SK-N-SH (cell line): ENCODE results near the gene TNNC1. TPM values are rescaled to one million over a fixed set of nuclear protein-coding genes. Genes with fewer than 3 reads are reported as not detected.
A peak's percentile ranks its signal among the peaks of the same experiment; 100 is the strongest.

Source experiments
- CTCF ChIA-PET: fragments of 300-600, 350-600 bp; formaldehyde crosslinking; extraction: SDS; loops from one replicate; lab custom pipeline; 2021; lab: Yijun Ruan, JAX
- POLR2A ChIA-PET: fragments of 350-600 bp; sonication (Branson Sonifier 250); formaldehyde crosslinking; extraction: SDS; loops from one replicate; lab custom pipeline; 2020; ENCODE audit warnings: antibody characterized with exemption, inconsistent platforms; lab: Yijun Ruan, JAX
- DNase-seq: peaks from one replicate; pipeline ENCODE4 v3.0.0; 2012
- H2AFZ ChIP-seq: fragments of 200-600 bp; sonication (generic); 2 replicates; pipeline ENCODE4 v1.8.1; 2016; ENCODE audit warnings: antibody characterized with exemption, mild to moderate bottlenecking, low read depth
- H3F3A ChIP-seq: fragments of 200-600 bp; sonication (generic); replicated peaks from 2 replicates; pipeline ENCODE3; 2016; ENCODE audit warnings: antibody characterized with exemption, mild to moderate bottlenecking; ENCODE audit not compliant: insufficient read depth
- H3K27ac ChIP-seq, 2 experiments: fragments of 200-500 bp in 1 of 2; fragments of 200-600 bp in 1 of 2; sonication (Bioruptor generic) in 1 of 2; sonication (generic), shearing (Covaris generic) in 1 of 2; 2 replicates each; pipeline versions ENCODE4 v1.5.1 to v1.6.1; 2014 to 2016; ENCODE audit warnings: low read depth in 2 of 2, inconsistent platforms in 1 of 2, low read length in 1 of 2, mild to moderate bottlenecking in 1 of 2, mixed read lengths in 1 of 2
- H3K27me3 ChIP-seq: fragments of 200-600 bp; sonication (generic), shearing (Covaris generic); 2 replicates; pipeline ENCODE4 v1.6.1; 2016; ENCODE audit warnings: mixed run types; ENCODE audit not compliant: insufficient read depth
- H3K36me3 ChIP-seq, 2 experiments: fragments of 200-500 bp in 1 of 2; fragments of 200-600 bp in 1 of 2; sonication (Bioruptor generic) in 1 of 2; sonication (generic) in 1 of 2; replicated peaks in 1 of 2; 2 replicates each; pipeline versions ENCODE3 to v1.5.1; 2014 to 2016; ENCODE audit warnings: low read length in 1 of 2, mild to moderate bottlenecking in 1 of 2; ENCODE audit not compliant: insufficient read depth in 2 of 2, control insufficient read depth in 1 of 2
- H3K4me1 ChIP-seq, 2 experiments: fragments of 200-500 bp in 1 of 2; fragments of 200-600 bp in 1 of 2; sonication (Bioruptor generic) in 1 of 2; sonication (generic), shearing (Covaris generic) in 1 of 2; 2 replicates each; pipeline versions ENCODE4 v1.5.1 to v1.6.1; 2014 to 2016; ENCODE audit warnings: low read depth in 1 of 2, low read length in 1 of 2, mixed run types in 1 of 2; ENCODE audit not compliant: insufficient read depth in 2 of 2, control insufficient read depth in 1 of 2
- H3K4me2 ChIP-seq: fragments of 200-600 bp; sonication (generic), shearing (Covaris generic); 2 replicates; pipeline ENCODE4 v1.6.1; 2017; ENCODE audit warnings: mixed run types
- H3K4me3 ChIP-seq, 2 experiments: fragments of 200-500 bp in 1 of 2; fragments of 200-600 bp in 1 of 2; sonication (Bioruptor generic) in 1 of 2; sonication (generic), shearing (Covaris generic) in 1 of 2; 2 replicates each; pipeline versions ENCODE4 v1.5.1 to v1.8.1; 2014 to 2016; ENCODE audit warnings: low read depth in 2 of 2, inconsistent platforms in 1 of 2, low read length in 1 of 2, mild to moderate bottlenecking in 1 of 2, mixed read lengths in 1 of 2, moderate library complexity in 1 of 2
- H3K79me2 ChIP-seq: fragments of 200-600 bp; sonication (generic); 2 replicates; pipeline ENCODE4 v1.8.1; 2017; ENCODE audit warnings: mild to moderate bottlenecking; ENCODE audit not compliant: insufficient read depth
- H3K9ac ChIP-seq: fragments of 200-600 bp; sonication (generic); 2 replicates; pipeline ENCODE4 v1.6.1; 2017; ENCODE audit warnings: mixed run types
- H3K9me2 ChIP-seq: fragments of 200-600 bp; sonication (generic); 2 replicates; pipeline ENCODE4 v1.6.1; 2017; ENCODE audit warnings: mixed run types
- H3K9me3 ChIP-seq: fragments of 200-600 bp; sonication (generic); 2 replicates; pipeline ENCODE4 v1.6.1; 2017; ENCODE audit warnings: mixed run types, mild to moderate bottlenecking, moderate library complexity
- H4K20me1 ChIP-seq: fragments of 200-600 bp; sonication (generic); 2 replicates; pipeline ENCODE4 v1.6.1; 2017; ENCODE audit warnings: mild to moderate bottlenecking, mixed run types; ENCODE audit not compliant: insufficient read depth
- ELF1 ChIP-seq: IDR thresholded peaks from 2 replicates; pipeline ENCODE4 v1.4.0; 2012
- FOXJ3 ChIP-seq: sonication (generic); formaldehyde crosslinking; IDR thresholded peaks from 2 replicates; pipeline ENCODE4 v1.5.1; 2020; ENCODE audit warnings: mild to moderate bottlenecking, missing genetic modification reagents
- IRF3 ChIP-seq: fragments of 150-350 bp; IDR thresholded peaks from 2 replicates; pipeline ENCODE4 v1.6.1; 2016; ENCODE audit warnings: mild to moderate bottlenecking, low read depth, low read length
- MAX ChIP-seq: IDR thresholded peaks from 2 replicates; pipeline ENCODE4 v1.4.0; 2012; ENCODE audit warnings: low read depth
- NRF1 ChIP-seq: IDR thresholded peaks from 2 replicates; pipeline ENCODE4 v1.6.1; 2012; ENCODE audit warnings: low read depth, mild to moderate bottlenecking, low read length
- POLR2AphosphoS5 ChIP-seq: IDR thresholded peaks from 2 replicates; pipeline ENCODE4 v1.6.1; 2012; ENCODE audit warnings: low read depth, low read length
- RAD21 ChIP-seq: IDR thresholded peaks from 2 replicates; pipeline ENCODE4 v1.6.1; 2012; ENCODE audit warnings: mild to moderate bottlenecking, low read length
- RFX5 ChIP-seq: IDR thresholded peaks from 2 replicates; pipeline ENCODE4 v1.6.1; 2012; ENCODE audit warnings: mild to moderate bottlenecking, improper control_type of control experiment, low read length
- USF2 ChIP-seq: fragments of 150-350 bp; IDR thresholded peaks from 2 replicates; pipeline ENCODE4 v1.6.1; 2017; ENCODE audit warnings: antibody characterized with exemption, low read length, low read depth, borderline replicate concordance
- WGBS: methylation state at CpG from one replicate; pipeline ENCODE4 v1.1.6; 2017; ENCODE audit warnings: low lambda C conversion rate; 5-methylcytosine and 5-hydroxymethylcytosine counted together
- polyA plus RNA-seq, 3 experiments: library from polyadenylated mRNA; depleted of rRNA; stranded (reverse); fragments of >200 nt; gene quantifications; 2 replicates each; pipeline ENCODE4 v1.2.3, GENCODE V29; 2012
- TF ChIP-seq, protein P1 (sequence below): IDR thresholded peaks from 2 replicates; pipeline ENCODE4 v1.4.0; 2012; ENCODE audit warnings: low read depth, borderline replicate concordance

TNNC1 gene
- polyA plus RNA-seq, 1 of the 3 experiments (the other 2 are of a cell fraction), result 2.6 TPM

DNA sequence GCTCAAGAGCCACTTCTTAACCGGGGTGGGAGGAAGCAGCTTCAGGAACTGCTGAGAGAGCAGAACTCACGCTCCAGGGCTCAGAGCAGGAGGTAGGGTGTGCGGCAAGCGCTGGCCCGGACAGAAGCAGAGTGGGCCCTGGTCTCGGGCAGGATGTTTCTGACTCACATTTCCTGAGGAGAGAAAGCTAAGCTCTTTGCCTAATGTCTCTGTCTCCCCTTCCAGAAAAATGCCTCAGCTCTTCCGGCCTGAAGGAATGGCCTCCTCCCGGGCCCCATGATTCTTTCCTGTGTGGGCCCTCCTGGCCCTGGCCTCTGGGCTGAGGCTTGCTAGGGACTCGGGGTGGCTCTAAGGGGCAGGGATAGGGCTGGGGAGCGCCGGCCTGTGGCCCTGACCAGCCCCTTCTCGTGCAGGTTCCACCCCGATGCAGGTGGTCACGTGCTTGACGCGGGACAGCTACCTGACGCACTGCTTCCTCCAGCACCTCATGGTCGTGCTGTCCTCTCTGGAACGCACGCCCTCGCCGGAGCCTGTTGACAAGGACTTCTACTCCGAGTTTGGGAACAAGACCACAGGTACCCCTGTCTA lies 37.2 kb upstream of the TNNC1 start:
- H3K4me3 ChIP-seq, result no peak overlapping the region
- CTCF ChIA-PET, result interaction anchor here (0.8 to 4.6 kb wide), 4 partner anchors 9 to 45 kb away, joined by 3 to 24 read pairs (median 3); no protein-coding TSS in a partner anchor
- no peaks in the 10 kb centered on the region for H4K20me1 ChIP-seq
- no peak for DNase-seq
- H3K4me2 ChIP-seq, result peak overlapping the region; percentile 17; the same call in 1 of the 2 replicates
- TF ChIP-seq RAD21 (no peak), MAX (no peak), POLR2AphosphoS5 (no peak), NRF1 (no peak), ELF1 (no peak), FOXJ3 (CRISPR knock-in tag) (no peak), RFX5 (no peak), USF2 (no peak), IRF3 (no peak)
- TF ChIP-seq, protein P1, sequence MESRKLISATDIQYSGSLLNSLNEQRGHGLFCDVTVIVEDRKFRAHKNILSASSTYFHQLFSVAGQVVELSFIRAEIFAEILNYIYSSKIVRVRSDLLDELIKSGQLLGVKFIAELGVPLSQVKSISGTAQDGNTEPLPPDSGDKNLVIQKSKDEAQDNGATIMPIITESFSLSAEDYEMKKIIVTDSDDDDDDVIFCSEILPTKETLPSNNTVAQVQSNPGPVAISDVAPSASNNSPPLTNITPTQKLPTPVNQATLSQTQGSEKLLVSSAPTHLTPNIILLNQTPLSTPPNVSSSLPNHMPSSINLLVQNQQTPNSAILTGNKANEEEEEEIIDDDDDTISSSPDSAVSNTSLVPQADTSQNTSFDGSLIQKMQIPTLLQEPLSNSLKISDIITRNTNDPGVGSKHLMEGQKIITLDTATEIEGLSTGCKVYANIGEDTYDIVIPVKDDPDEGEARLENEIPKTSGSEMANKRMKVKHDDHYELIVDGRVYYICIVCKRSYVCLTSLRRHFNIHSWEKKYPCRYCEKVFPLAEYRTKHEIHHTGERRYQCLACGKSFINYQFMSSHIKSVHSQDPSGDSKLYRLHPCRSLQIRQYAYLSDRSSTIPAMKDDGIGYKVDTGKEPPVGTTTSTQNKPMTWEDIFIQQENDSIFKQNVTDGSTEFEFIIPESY, result no peak
- TF ChIP-seq, all 33 proteins: peak for 0
- Histone ChIP-seq H3K9me2 (no peaks in the 10 kb centered on the region), H3K79me2 (no peaks in the 10 kb centered on the region), H3K36me3 (peaks cover 4 to 53% of the 10 kb centered on the region in 2 experiments), H3F3A (no peaks in the 10 kb centered on the region), H3K27ac (peak overlapping the region in 1 of 2 experiments; percentile 55; a peak in 3 of 4 replicates), H3K9ac (no peak overlapping the region), H2AFZ (no peak overlapping the region), H3K4me1 (peaks cover 3 to 9% of the 10 kb centered on the region in 2 experiments; a peak in 2 of 4 replicates), H3K9me3 (no peaks in the 10 kb centered on the region), H3K27me3 (no peaks in the 10 kb centered on the region)
- 83% methylated on average over 17 of the region's 23 CpGs for WGBS
- POLR2A ChIA-PET, result no interaction called here
